IPS-NIHi7 (cell line): ENCODE data around the gene LRRC45.
A peak's percentile ranks its signal among the peaks of the same experiment; 100 is the strongest.
"Not testable (repeated sequence)": the region's sequence is repeated elsewhere in the genome, so short reads cannot be mapped to it uniquely, and the experiment has no call there.

ENCODE experiments used
- DNase-seq: peaks from one replicate; pipeline ENCODE4 v3.0.0; 2012; ENCODE audit warnings: mixed read lengths; ENCODE audit errors: extremely low spot score

LRRC45 gene

DNA sequence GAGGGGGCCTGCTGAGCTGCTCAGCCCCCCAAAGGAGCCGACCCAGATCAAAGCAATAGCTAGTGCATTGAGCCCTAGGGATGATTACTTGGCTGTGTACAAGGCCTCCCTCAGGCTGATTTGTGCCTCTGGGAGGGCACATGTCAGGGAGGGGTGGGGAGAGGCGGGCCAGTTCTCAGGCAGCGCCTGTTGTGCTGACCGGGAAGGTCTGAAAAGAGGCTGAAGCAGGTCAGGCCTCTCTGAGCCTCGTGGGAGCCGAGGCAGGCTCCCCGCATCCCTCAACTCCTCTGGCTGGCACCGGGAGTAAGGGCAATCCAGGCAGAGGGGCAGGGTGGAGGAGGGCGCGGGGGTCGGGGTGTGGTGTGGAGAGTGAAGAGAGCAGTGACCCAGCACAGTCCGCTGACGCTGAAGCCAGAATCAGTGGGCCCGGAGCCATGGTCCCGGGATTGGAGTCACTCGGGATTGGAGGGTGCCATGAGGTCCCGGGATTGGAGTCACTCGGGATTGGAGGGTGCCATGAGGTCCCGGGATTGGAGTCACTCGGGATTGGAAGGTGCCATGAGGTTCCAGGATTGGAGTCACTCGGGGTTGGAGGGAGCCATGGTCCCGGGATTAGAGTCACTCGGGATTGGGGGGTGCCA is 11.4 kb downstream of the LRRC45 start:
- DNase-seq = no peak

DNA sequence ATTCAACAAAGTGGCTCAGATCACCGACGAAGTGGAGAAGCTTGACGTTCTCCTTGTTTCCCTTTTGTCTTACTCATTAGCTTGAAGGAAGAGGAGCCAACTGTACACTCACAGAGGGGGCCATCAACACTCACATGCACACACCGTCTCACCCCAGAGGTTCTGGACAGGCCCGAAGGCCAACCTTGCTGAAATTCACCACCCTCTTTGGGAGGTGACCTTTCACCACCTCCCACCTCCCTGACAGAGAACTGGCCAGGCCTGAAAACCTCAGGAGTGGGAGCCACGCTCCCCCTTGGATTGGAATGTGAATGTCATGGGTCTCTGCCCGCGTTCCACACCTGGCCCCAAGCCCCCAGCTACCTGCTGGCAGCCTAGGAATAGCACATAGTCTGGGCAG is 12.4 kb downstream of the LRRC45 start:
- DNase-seq = no peak

DNA sequence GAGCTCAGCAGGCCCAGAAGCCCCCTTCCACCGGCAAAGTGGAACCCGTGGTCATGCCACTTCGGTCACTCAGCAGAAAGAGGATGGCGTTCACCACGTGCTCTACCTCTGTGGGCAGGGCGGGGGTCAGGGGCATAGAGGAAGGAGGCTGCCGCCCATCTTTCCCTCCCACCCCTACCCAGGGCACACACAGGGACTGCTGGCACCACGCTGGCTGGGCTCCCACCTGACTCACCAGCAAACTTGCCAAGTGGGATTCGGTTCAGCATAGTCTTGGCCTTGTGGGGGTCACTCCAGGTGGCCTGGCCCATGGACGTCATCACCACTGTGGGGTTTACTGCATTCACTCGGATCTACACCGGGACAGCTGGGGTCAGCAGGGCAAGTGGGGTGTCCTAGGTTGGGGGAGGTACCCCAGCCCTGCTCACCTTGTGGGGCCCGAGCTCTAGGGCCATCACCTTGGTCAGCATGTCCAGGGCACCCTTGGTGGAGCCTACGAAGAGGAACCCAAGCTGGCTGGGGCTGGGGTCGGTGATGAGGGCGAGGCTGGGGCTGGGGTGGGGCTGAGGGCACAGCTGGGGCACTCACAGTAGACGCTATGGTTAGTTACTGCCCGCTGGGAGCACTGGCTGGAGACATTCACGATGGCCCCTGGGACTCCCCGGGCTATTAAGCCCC is 13.0 kb downstream of the LRRC45 start:
- no peak for DNase-seq

DNA sequence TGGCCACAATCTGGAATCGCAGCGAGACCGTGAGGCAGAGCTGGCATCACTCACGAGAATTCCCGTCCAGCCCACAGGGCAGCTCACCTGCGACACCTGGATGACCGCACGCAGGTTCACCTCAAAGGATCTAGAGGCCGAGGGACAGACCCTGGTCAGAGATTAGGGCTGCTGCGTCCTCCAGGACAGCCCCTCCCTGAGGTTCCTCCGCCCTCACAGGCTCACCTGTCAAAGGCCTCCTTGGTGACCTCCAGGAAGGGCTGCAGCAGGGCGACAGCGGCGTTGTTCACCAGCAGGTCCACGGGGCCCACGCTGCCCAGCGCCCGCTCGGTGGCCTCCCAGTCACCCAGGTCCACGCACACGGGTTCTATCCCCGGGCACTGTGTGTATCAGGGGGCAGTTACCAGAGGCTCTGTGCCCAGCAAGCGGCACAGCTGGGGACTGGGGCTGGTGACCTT is 13.6 kb downstream of the LRRC45 start:
- no peak for DNase-seq

DNA sequence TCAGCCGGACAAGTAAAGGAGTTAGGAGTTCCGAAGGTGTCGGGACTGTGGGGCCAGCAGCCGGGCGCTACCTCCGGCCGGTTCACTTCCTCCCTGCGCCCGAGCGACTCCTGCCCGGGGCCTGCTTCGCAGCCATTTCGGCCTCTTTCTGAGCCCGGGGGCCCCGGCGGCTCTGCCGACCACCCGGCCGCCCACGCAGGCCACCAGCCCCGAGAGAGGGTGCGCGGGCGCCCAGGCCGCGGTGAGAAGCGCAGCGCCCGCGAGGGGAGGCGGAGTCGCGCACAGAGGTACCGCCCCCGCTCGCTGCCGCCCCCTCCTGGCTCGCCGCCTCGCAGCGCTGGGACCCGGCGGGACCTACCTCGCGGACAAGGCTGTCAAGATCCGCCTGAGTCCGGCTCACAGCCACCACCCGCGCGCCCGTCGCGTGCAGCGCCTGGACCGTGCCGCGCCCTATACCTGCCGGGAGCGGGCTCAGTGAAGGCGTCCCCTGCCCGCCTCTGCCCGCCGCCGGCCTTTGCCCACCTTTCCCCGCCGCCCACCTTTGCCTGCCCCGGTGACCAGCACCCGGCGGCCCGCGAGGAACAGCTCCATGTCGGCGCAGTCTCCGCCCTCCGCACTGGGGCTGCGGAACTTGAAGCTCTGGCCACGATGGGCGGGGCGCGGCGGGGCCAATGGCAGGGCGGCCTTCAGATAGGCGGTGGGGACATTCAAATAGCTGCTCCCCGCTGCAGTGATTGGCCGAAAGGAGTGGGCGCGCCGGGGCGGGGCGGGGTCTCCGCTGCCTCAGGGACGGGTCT is 14.2 kb downstream of the LRRC45 start, which contains the start of gene DCXR:
TSS of gene DCXR (minus strand) at position 606 of the 797 bp plus-strand sequence. CDS start at position 591, 15 bp downstream.
- DNase-seq = peak; percentile 99

DNA sequence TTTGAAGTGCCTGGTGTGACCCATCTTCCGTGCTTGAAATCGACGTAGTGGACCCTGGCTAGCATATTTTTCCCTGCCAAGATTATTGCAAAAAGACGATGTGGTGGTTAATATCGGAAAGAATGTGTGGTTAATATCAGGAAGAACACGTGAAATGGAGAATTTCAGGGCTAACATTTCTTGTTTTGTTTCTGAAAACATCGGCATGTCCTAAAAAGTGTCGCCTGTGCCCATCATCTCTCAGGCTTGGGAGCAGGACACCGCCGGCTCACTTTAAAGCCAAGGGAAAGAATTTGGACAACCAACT is 14.7 kb downstream of the LRRC45 start:
- no peak for DNase-seq

DNA sequence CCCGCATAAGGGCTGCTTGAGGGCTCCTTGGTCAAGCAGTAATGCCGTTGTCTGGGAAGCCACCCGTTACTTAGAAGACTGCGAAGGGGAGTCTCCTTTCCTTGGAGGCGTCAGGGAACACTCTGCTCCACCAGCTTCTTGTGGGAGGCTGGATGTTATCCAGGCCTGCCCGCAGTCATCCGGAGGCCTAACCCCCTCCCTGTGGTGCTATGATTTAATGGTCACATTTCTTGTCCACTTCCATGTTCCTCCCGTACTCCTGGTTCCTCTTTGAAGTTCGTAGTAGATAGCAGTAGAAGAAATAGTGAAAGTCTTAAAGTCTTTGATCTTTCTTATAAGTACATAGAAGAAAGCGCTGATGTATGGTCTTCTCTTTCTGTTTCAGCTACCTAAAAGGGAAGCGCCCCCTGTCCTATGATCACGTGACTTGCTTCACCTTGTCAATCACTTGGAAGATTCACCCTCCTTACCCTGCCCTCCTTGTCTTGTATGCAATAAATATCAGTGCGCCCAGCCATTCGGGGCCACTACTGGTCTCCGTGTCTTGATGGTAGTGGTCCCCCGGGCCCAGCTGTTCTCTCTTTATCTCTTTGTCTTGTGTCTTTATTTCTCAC is 15.8 kb downstream of the LRRC45 start:
- DNase-seq = not testable (repeated sequence)

DNA sequence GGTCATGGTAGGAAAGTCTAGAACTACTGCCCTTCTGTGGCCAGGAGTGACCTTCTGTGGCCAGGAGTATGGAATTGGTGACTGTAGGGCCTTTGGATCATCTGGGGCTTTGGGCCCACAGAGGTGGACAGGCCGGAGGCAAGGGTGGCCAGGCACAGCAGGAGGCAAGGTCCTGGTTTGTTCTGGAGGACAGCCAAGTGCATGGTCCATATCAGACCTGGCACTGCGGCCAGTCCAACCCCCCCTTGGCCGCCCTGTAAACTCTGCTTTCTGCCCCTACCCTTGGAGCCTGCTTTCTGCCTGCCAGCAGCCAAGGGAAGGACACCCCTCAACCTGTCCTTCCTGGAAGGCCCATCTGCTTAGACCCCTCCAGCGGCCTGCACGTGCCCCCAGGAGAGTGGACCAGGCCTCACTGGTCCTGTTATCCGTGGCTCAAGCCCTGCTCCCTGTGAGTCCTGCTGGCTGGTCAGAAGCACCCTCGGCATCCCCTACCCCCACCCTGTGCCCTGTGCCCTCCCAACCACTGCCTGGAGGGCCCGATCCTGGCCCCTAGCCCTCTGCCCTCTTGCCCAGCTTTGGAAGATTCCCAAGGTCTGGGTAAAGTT is 16.7 kb downstream of the LRRC45 start:
- DNase-seq = no peak

DNA sequence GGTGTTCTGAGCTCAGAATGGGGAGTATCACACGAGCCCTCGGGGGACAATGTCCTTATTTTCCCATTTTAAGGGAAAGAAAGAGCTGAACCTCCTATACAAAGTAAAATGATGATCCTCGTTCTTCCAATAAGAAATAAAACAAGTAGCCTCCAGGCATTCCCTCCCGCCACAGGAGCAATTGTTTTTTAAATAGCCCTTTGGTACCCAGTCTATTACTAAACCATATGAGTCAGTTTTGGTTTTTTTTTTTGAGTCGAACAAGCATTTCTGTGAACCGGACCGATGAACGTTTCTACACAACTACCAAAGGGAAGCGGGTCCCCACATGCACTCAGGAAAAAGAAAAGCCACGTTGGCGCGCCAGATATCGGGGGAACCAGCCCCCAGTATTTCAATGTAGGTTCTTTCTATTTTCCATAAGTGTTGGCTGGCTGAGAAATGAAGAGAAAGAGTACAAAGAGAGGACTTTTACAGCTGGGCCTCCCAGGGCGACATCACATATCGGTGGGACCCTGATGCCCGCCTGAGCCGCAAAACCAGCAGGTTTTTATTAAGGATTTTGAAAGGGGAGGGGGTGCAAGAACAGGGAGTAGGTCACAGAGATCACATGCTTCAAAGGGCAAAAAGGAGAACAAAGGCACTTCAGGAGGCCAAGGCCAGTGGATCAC is 18.2 kb downstream of the LRRC45 start:
- no peak for DNase-seq

DNA sequence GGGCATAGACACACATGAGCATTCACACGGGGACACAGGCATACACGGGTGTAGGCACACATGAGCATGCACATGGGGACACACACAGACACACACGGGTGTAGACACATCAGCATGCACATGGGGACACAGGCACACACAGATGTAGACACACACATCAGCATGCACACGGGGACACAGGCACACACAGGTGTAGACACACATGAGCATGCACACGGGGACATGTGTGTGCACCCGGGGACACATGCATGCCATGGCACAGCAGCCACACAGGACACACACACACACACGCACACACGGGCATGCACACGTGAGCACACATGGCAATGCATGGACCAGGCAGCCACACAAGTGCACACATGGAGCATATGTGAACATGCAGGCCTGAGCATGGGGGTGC is 19.5 kb downstream of the LRRC45 start:
- DNase-seq = no peak

DNA sequence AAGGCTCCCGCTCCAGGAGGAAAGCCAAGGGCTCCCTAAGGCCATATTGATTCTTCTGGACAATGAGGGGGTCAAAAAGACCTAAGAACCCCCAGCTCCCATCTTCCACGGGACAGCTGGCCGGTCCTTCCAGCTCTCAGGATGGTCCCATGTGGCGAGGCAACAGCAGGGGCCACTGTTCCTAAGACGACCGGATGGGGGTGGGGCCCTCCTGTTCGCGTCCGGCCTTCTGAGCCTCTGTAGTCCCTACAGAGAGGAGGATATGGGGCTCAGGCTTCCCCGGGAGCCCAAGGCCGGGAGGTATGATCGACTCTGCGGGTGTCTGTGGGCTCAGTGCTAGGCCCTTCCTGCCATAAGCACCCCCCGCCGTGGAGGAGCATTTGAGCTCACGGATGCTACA is 20.4 kb downstream of the LRRC45 start:
- DNase-seq = no peak

DNA sequence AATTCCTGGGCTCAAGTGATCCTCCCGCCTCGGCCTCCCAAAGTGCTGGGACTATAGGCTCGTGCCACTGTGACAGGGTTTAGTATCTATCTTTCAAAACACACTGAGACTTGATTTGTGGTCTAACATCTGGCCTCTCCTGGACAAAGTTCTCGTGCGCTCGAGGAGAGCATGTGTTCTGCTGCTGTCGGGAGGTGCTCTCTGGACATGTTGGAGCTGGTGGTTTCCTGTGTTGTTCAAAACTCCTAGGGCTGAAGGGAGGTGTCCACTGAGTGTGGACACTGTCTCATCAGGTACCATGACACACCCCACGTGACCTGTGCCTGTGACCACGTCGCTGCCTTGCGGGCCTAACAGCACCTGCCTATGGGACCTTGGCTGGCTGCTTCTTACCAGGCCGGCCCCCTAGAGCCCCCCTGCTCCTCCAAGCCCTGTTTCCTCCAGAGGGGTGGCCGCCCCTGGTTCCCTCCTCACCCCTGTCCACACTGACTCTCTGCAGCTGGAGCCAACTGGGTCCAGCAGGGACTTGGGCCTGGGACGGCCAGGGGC is 22.9 kb downstream of the LRRC45 start:
- DNase-seq = no peak

DNA sequence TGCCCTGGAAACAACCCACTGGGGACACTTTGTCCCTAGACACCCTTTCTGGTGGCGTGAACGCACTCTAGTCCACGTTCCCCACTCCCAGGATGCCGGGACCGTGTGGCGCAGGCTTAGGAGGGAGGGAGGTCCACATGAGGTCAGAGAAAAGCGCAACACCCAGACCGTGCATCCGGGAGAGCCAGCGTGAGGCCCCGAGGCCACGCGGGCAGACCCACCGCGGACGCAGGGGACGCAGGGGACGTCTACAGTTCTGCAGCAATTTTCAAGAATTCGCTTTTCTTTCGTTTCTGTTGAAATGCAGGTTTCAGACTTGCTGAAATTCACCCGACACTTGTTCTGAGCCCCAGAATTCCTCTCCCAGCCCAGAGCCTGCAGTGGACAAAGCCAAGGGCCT is 23.8 kb downstream of the LRRC45 start:
- DNase-seq = no peak

DNA sequence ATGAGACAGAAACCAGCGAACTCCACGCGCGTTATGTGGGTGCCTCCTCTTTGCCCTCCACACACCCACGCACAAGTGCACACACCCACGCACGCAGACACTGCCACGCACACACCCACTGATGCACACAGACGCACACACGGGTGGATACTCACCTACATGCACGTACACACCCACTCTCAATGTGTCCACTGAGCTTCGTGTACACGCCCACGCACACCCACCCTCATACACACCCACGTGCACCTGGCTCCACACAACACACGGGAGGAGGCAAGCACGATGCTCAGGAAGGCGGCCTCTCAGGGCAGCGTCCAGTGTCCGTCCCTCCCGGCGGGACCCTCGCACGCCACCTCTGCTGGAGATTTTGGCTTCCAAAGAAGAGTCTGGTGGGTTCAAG is 24.3 kb downstream of the LRRC45 start:
- no peak for DNase-seq

DNA sequence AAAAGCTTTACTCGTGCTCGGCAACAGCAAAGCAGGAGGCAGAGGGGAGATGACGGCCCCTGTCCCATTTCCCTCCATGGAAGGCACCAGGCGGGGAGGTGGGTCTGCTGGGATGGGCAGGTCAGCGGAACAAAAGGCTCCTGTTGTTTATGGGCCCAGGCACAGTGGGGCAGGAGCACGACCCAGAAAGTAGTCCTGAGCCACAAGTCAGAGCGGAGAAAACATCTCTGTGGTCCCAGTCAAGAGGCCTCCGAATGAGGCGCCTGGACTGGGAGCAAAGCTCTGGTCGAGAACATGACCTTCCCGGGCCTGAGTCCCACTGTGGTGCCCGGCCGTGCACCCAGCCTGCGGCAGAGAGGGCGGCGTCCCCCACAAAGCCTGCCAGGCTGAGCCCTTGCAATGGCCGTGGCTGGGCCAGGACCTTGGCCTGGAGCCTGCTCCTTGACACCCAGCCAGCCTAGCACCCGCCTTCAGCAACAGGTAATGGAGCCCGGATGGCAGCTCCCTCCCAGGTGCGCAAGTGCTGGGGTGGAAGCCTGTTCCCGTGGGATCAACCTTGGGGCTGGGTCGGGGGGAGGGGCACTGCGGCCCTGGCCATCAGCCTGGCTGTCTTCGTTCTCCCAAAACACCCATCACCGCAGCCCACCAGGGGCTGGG is 24.9 kb downstream of the LRRC45 start:
- no peak for DNase-seq

DNA sequence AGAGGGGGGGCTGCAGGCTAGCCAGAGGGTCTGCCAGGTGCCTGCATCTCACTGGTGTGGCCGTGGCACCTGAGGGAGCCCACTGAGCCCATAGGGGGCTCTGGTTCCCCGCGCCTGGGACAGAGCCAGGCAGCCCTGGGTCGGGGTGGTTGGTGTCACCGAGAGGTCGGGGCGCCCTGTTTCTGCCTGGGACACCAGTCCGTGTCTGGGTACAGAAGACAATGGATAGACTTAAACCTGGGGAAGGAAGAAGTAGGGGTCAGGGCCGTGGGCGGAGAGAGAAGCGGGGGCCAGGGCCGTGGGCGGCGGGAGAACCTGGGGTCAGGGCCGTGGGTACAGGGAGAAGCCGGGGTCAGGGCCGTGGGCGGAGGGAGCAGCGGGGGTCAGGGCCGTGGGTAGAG is 25.5 kb downstream of the LRRC45 start:
- no peak for DNase-seq

DNA sequence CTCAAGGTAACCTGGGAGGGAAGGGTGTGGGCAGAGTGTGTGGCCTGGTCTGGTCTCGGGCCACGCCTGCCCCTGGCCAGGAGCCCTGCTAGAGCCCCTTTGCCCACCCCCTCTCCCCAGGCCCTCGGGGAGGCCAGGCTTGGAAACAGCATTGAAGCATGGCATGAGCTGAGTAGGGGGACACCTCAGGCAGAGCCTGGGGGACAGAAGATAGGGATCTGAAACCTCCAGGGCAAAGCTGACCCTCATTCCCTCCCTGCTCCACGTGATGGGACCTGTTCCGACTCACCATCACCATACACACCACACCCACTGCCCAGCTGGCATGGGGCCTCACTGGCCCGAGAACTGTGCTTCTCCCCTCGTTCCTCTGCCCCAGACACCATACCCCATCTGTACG is 26.0 kb downstream of the LRRC45 start:
- no peak for DNase-seq

DNA sequence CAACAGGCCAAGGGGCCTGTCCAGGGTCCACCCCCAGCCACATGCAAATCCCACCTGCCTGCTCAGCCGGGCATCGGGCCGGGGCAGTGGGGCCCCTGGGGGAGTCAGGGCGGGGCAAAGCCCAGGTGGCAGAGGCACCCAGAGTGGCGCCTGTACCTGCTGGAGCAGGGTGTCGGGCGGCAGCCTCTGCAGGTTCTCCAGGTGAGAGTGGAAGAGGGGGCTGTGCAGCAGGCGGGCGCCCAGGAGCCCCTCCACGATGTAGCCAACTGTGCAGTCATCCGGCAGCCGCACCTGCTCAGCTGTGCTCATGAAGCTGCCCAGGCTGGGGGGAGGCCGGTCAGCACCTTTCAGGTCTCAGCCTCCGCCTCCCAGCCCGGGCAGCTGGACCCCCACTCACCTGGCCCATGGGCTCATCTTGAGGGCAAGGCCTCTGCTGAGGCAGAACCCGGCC is 26.4 kb downstream of the LRRC45 start:
- no peak for DNase-seq

DNA sequence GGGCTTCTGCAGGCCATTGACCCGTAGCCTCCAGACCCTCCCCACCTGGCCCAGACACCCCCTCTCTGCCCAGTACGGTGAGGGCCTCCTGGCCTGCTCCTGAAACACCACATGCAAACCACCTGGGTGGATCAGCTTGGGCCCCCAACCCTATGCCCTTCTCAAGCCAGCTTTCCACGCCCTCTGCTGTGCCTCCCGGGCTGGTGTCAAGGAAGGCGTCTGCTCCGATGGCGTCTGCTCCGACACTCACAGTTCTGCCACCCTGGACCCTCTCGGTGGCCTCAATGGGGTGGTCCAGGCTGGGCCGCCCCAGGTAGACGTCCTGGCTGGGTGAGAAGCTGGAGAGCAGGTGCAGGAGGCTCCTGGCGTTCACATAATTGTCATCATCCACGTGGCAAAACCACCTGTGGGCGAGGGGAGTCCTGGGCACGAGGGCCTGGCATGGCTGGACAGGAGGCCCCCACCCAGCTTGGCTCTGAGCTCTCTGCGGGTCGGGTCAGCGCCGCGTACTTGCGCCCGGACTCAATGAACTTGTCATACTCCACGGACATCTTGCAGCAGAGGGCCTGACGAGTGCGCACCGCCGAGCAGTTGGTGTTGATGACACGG is 27.2 kb downstream of the LRRC45 start:
- DNase-seq = no peak
